Activated effector memory CD4-positive, alpha-beta T cell treated with anti-CD3 and anti-CD28 coated beads, Interleukin-2, amount 50 U/mL, for 16 hours (primary cell): ENCODE results near the gene TET2.

Experiments
- DNase-seq: peaks from one replicate; pipeline ENCODE4 v3.0.0-alpha.2; 2020

Gene TET2

GRCh38 chr4:105189855-105190650 is 43.4 kb downstream of the TET2 start:
- no peak for DNase-seq

DNA sequence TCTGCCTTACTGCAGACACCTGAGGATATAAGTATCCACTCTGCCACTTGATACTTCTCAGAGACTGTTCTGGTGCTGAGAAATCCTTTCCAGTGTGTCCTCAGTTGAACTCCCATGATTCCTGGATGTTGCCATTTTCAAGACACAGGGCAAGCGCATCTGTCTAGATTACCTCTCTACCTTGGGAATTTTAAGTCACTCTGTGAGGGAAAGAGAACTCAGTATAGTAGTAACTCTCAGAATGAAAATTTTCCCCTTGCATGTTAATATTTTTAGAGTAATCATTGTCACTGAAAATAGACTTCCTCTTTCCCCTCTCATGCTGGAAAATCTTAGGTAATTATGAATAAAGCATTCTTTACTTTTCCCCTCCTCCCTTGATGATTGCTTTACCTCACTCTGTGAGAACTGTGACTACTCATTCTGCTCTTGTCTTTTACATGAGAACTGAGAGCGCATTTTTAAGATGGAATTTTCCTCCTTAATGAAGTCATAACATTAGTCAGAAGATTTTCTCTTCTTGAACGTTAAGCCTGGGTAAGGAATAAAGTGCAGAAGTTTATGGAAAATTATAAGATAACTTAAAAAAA is 45.0 kb downstream of the TET2 start:
- DNase-seq = no peak

GRCh38 chr4:105192474-105192873 is 45.8 kb downstream of the TET2 start:
- no peak for DNase-seq

GRCh38 chr4:105192910-105193309 is 46.2 kb downstream of the TET2 start:
- DNase-seq = no peak

DNA sequence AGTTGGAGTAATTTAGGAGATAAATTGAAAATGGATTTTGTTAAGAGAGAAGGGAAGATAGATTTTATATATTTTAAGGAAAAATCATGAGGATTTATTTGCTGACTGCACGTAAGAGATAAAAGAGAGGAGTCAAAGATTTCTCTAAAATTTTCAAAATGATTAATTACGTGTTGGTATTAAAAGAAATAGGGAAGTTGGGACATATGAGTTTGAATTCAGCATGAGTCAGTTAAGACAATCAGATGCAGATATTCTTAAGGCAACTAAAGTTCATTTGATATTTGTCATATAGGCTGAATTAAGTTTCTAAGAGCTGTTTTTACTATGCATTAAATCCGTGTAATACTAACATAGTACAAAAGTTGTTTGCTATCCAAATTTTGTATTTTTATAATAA is 46.9 kb downstream of the TET2 start:
- no peak for DNase-seq

- no peak for DNase-seq
These were observed 47.9 kb downstream of the TET2 start for GRCh38 chr4:105194328-105195231.

DNA sequence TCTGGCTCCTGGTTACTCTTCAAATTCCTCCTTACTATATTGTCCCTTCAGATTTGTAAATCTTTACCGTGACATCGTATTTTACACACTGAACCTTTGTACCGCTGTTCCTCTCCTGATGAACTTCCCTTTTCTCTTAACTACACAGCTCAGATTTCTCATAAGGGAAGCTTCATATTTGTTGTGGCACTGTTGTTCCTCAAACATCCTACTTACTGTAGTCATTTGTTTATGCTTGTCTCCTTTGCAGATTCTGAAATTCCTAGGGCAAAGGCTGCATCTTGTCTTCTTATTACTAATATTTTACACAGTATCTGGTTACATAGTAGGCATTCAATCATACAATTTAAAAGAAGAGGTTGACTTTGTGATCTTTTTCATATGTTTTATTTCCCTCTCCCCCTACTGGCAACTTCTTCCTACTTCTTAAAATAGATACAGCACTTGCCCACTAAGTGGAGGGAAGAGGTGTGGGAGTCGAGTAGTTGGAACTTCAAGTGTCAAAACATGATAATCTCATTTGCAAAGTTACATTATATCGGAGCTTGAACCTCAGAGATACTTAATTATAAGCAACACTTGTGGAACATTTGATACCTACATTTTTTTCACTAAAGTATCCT is 50.0 kb downstream of the TET2 start:
- no peak for DNase-seq

GRCh38 chr4:105197777-105198176 is 51.1 kb downstream of the TET2 start:
- DNase-seq = no peak

DNA sequence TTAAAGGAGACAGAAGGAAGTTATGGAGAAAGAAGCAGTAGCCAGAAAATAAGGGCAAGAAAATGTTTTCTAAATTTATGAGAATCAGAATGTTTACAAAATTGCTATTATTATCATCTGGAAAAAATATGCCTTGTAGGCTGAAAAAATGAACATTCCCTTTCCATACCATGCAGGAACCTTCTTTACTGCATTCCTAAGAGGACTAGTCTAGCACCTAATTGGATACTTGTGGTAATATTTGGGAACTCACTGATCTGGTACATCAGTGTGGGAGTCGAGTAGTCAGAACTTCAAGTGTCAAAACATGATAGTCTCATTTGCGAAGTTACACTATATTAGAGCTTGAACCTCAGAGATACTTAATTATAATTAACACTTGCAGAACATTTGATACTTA is 51.9 kb downstream of the TET2 start:
- no peak for DNase-seq

- no peak for DNase-seq
These were observed 59.5 kb downstream of the TET2 start for GRCh38 chr4:105206214-105206613.

DNA sequence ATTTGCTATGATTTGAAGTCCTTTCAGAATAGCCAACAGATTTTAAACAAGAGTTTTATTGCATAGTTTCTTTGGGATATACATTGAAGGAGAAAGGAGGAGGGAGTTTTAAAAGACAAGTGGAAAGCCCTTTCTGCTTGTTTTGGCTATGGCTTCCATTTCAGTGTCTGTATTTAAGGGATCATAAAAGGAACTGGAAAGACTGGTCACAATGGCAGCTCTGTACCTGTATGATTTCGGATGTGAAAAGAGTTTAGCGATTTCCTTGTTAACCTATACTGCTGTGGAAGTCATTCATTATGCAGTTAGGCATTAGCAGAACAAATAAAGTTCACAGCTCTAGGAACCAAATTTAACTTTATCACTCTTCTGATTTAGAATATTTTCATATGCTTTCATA is 60.7 kb downstream of the TET2 start:
- DNase-seq = no peak

GRCh38 chr4:105208561-105208960 is 61.9 kb downstream of the TET2 start:
- no peak for DNase-seq

- DNase-seq = no peak
These were observed 64.2 kb downstream of the TET2 start for GRCh38 chr4:105210916-105211315.

DNA sequence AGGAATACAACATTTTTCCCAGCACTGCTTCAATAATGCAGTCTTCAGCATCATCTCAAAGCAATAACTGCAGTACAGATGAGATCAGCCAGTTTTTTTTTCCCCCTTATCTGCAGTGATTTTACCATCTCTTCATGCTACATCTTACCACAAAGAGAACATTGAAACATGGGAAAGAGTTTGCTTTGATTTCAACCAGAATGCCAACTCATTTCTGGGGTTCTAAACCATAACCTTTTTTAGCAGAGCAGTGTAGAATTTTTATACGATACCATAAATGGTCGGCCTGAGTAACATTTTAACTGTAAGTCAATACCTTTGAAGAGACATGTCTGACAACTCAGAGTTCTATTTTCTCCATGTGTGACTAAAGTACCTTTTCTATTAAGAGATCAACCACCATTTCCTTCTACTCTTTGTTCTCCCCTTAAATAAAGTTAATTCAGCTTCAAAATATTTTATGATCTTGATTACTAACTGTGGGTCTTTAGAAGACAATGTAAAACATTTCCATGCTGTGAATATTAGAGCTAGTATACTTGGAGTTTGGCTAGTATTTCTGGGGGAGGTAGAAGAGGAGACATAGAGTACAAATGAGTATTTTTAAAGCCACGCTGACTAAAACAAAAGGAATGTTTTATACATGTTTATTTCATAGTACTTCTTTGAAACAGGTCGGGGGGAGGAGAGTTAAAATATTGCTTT is 69.1 kb downstream of the TET2 start:
- DNase-seq = no peak

- no peak for DNase-seq
These were observed 78.8 kb downstream of the TET2 start for GRCh38 chr4:105225500-105225899.

- no peak for DNase-seq
These were observed 80.4 kb downstream of the TET2 start for GRCh38 chr4:105227054-105227453.

GRCh38 chr4:105230287-105230686 is 83.6 kb downstream of the TET2 start:
- no peak for DNase-seq

GRCh38 chr4:105232374-105232773 is 85.7 kb downstream of the TET2 start:
- no peak for DNase-seq

GRCh38 chr4:105234582-105234981 is 87.9 kb downstream of the TET2 start:
- DNase-seq = no peak

GRCh38 chr4:105236202-105236915 is 89.7 kb downstream of the TET2 start:
- no peak for DNase-seq

DNA sequence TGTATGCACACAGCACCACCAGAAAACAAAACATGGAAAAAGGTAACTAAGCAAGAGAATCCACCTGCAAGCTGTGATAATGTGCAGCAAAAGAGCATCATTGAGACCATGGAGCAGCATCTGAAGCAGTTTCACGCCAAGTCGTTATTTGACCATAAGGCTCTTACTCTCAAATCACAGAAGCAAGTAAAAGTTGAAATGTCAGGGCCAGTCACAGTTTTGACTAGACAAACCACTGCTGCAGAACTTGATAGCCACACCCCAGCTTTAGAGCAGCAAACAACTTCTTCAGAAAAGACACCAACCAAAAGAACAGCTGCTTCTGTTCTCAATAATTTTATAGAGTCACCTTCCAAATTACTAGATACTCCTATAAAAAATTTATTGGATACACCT is 90.2 kb downstream of the TET2 start:
- DNase-seq = no peak

GRCh38 chr4:105240037-105240436 is 93.4 kb downstream of the TET2 start:
- DNase-seq = no peak
